Measurements from ENCODE around the gene KIF14. TPM values are rescaled to one million over a fixed set of nuclear protein-coding genes. Genes with fewer than 3 reads are reported as not detected.

Gene KIF14
- 9.2 and 18.6 TPM in 2 replicates for total RNA-seq

DNA sequence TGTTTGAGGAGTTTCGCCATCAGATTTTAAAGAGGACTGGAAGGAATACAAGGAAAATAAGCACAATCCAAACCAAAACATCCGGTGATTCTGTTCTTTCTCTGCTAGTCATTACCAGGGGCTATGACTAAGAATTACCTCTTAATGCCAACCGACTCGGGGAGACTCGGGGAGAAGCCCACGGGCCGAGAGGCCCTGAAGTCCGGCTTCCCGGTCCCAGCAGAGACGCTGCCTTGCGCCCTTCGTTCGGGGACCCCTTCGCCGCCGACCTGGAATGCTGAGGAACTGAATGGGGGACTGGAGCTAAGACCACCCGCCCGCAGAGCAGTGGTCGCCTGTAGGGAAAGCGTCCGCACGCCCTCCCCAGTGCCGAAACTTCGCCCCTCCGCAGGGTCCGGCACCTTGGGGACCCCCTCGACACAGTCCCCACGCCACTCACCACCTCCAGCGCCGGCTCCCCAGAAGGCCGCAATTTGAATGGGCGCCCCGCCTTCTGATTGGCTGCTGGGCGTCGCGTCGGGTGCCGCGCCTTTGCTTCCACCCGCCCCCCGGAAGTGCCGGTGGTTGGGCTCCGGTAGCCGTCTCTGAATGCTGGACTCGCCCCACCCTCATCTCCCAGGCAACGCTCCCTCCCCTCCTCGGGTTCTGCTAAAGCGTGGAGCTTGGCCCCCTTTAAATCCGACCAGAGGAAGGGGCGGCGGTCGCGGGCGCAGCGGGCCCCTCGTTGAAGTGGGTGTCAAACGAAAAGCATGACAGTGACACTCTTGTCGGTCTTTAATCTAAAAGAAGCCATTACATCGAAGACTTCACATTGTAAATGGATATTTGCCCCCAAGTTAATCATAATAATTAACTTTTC is at the start of gene KIF14:
Gene KIF14 (minus strand): TSS at position 479 of the 859 bp plus-strand sequence. CDS start 2,028 bp downstream, outside the sequence.

GRCh38 chr1:200669314-200670241 is 49.0 kb upstream of the KIF14 start, which contains the start of gene DDX59:
DDX59 (minus strand) TSS chr1:200669907; CDS start chr1:200666740, 3,167 bp downstream.

Other genes starting within 250 kb of the KIF14 start
- gene ZNF281, start 210.7 kb downstream of the KIF14 start, total RNA-seq: 14.3 and 28.3 TPM in 2 replicates
- gene DDX59, start 49.2 kb upstream of the KIF14 start, total RNA-seq: 9.6 and 10.2 TPM in 2 replicates
- 23.9 and 37.3 TPM in 2 replicates for gene CAMSAP2, start 118.1 kb upstream of the KIF14 start, total RNA-seq